HL-60/S4 treated with retinoic acid at 250 ng/mL for 4 days and 3 days (cell line): Measurements from ENCODE around the gene TLE6.
"Not testable (repeated sequence)": the region's sequence is repeated elsewhere in the genome, so short reads cannot be mapped to it uniquely, and the experiment has no call there.

Source experiments
- in situ Hi-C: fragments of 300-500 bp; cut with MboI; formaldehyde crosslinking; loops from 2 replicates; pipeline ENCODE4 v1.7.0; 2022; ENCODE audit warnings: low sequenced_read_pairs

The TLE6 gene

DNA sequence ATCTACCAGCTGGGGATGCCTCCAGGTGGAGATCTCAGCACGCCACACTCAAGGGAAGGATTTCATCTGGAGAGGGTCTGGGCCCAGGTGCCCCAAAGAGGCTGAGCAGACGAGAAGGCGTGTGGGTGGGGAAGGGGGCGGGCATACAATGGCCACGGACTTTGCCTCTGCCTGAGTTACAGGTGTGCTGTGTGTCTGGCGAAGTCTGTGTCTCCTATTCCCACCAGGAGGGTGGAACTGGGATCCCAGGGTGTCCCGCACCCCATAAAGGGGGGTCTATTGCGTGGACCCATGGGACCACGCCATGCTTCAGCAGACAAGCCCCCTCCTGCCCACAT, 48.2 kb downstream of the TLE6 start:
- in situ Hi-C loops, result no loop called here

DNA sequence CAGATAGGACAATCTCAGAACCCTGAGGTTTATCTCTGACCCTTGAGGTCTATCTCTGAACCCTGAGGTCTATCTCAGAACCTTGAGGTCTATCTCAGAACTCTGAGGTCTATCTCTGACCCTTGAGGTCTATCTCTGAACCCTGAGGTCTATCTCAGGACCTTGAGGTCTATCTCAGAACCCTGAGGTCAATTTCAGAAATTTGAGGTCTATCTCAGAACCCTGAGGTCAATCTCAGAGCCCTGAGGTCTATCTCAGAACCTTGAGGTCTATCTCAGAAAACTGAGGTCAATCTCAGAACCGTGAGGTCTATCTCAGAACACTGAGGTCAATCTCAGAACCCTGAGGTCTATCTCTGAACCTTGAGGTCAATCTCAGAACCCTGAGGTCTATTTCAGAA, 49.4 kb downstream of the TLE6 start:
- in situ Hi-C loops, result no loop called here

DNA sequence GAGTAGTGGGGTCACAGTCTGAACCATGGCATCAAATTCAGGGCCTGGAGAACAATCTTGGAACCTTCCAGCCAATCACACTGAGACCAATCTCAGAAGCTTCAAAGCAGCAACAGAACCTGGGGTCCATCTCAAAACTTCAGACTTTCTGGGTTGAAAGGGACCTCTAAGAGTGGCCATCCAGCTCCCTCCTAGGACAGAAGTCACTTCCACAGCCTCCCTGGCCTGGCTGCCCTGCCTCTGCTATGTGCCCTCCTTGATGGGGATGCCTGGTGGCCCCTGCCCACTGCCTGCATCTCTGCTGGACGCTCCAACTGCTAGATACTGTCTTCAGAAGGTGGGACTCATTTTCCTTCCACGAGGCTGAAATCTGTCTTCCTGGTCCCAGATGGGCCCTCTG, 49.9 kb downstream of the TLE6 start:
- in situ Hi-C loops, result no loop called here

DNA sequence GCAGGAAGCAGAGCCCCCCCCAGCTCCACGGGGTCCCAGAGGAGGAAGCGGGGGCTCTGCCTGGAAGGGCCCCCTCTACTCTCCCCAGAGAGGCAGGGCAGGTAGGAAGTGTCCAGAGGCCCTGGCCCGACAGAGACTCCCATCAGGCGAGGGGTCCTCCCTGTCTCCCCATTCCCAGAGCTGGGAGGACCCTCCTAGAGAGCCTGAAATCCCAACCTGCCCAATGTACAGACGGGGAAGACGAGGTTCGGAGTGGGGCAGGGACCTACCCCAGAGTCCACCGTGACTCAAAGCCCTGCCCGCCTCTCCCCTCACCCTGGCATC, 50.6 kb downstream of the TLE6 start:
- in situ Hi-C loops, result no loop called here

DNA sequence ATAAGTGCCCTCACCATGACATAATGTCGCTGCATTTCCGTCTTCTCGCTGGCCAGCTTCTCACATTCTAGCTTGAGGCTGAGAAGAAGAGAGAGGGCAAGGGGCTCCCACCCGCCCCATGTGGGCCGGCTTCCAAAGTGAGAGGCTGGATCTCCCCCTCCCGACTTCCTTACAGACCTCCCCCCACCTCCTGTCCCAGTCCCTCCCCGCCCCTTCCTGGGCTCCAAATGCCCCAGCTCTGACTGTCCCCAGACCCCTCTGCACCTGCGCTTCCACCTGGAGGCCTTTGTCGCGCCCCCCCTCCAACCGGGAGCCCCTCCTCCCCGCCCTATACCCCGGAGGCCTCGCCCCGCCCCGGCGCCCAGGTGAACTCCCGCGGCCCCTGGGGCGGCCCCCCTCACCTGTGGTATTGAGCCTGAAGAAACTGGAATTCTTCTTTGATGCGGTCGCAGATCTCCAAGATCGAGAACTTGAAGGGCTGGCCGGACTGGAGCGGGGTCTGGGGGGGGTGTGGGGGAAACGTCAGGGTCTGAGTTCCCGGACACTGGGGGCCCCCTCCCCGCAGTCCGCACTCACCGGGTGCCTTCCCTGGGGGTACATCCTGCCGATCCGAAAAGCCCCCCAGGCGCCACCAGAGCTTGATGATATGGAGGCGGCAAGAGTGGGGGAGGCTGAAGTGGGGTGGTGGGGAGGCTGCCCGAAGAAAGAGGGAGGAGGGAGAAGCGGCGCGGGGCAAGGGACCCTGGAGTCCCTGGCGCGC, 51.1 kb downstream of the TLE6 start:
- in situ Hi-C loops, result no loop called here

DNA sequence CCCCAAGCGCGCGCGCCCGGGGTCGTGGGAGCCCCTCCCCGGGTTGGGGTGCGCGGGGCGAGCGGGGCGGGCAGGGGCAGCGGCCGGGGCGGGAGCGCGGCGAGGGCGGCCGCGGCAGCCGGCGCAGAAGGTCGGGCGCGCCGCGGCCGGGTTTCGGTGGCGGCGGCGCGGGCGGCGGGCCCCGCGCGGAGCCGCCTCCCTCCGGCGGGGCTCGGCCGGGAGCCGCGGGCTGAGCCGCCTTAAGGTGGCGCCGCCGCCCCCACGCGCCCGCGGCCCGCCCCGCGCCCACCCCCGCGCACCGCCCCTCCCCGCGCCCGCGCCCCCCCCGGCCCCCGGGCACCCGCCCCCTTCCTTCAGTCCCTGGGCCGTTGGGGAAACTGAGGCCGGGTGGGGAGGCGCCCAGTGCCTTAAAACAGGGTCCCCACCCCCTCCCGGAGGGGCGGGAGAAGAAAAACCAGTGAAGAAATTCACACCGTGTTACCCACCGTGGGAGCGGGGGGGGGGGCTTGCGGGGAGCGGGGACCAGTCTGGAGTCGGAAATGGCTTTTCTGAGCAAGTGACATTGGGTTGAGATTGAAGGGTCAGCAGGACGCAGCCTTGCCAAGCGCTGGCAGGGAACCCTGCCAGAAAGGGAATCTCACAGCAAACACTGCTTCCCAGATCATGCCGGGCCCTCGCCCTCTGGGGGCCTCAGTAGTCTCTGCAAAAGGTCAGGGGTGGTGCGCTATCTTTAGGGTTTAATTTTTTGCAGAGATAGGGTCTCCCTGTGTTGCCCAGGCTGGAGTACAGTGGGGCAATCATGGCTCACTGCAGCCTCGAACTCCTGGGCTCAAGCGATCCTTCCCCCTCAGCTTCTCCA, 51.9 kb downstream of the TLE6 start, which contains the start of gene TLE2:
Gene TLE2, minus strand, starts transcription at position 216 of the 859 bp plus-strand sequence. CDS start 376 bp downstream, outside the sequence.
- in situ Hi-C loops, result no loop called here

DNA sequence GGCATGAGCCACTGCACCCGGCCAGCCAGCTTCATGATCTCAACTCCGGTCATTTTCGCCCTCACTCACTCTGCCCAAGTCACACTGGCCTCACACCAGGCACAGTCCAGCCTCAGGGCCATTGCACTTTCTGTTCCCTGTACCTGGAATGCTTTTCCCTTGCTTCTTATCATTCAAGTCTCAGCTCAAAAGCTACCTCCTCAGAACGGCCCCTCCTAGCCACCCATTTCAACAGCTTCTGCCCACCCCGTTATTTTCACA, 54.2 kb downstream of the TLE6 start:
- in situ Hi-C loops, result no loop called here

DNA sequence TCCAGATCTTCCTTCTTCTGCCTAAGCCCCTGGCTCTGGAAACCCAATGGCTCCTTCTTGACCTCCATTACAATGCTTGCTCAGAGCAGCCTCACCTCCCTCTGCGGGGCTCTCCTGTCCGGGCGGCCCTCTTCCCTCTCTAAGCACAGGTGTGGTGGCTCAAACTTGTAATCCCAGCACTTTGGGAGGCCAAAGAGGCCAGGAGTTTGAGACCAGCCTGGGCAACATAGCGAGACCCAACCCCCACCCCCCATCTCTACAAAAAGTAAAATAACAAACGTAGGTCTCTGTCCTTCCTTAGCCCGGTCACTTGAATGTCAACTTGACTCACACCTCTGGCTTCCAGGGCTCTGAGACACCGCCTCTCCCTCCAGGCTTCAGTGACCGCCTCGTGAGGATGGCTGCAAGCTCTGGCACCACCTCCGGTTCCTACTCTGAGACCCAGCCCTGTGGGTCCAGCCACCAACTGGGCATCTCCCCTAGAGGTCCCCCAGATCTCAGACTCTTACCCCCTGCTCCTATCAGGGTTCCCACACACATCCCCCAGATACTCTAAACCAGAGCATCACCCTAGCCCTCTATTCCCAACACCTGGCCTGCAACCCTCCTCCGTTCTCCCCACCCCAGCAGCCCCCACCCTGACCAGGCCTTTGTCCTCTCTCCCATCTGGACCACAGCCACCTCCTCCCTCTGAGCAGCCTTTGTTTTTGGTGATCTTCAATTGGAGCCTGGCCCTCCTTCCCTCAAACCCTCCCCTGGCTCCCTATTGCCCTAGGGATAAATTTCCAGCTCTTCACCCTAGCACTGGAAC, 56.4 kb downstream of the TLE6 start:
- in situ Hi-C loops, result no loop called here

DNA sequence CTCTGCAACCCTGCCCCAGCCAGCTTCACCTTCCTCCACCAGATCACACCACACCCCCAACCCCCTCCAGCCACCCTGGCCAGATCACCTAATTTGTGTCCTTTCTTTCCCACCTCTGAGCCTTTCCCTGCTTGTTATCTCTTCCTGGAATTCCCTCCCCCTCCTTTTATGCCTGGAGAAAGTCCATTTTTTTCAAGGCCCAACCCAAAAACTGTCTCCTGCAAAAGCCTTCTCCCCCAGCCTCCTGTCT, 57.0 kb downstream of the TLE6 start:
- in situ Hi-C loops, result no loop called here

DNA sequence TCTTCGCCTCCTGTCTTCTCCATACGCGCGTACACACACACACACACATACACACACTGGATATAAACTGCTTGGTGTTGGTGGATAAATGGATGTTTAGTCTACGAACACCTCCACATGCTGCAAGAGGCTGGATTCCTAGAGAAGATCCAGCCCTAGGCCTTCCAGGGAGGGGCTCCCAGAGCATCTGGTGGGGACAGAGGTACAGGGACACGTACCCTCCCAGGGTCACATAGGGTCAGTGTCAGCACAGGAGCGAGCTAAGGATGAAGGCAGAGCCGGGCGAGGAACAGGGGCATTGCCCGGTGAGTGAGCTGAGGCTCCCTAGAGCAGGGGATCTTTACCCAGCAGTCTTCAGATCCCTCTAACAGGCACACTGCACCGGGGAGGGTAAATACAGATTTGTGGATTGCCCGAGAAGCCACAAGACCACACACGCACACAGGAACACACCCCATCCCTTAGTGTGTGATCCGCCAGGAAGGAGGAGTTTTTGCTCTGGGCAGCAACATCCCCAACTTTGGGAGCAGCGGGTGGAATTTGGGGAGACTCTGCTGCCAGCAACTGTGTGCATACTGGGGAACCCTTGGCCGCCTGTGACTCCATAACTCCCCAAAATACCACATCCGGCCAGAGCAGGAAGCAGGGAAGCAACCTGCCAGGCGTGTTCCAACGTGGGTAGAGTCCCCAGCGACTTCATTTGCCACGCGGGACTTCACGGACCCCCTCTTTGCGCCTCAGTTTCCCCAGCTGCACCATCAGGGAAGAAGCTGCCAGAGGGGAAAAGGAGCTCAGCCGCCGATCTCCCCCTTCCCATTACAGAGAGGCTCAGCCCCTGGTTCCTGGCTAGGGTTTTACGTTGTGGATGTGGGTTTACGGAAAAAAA, 57.5 kb downstream of the TLE6 start:
- in situ Hi-C loops, result no loop called here

DNA sequence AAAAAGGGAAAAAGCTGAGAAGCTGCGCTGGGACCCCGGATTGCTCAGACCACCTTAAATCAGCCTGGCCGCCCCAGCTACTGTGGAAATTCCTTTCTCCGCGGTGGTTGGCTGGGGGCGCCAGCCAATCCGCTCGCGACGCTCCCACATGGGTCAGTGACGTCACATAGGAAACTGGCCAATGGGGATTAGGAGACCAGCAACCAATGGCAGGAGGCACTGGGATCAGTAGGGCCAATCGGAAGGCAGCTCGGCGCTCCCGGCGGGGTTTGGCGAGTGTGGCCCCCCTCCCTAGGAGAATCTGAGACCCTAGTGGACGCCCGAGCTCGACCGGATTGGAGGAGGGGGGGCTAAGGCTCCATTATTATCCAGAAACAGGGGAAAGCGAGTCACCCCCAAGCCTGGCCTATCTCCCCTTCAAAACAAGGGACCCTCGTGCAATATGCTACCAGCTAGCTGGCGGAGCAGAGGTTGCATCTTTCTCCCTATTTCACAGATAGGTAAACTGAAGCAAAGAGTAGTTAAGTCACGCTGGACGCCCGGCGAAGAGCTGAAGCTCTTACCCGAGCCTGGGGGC, 58.3 kb downstream of the TLE6 start:
- in situ Hi-C loops, result no loop called here

DNA sequence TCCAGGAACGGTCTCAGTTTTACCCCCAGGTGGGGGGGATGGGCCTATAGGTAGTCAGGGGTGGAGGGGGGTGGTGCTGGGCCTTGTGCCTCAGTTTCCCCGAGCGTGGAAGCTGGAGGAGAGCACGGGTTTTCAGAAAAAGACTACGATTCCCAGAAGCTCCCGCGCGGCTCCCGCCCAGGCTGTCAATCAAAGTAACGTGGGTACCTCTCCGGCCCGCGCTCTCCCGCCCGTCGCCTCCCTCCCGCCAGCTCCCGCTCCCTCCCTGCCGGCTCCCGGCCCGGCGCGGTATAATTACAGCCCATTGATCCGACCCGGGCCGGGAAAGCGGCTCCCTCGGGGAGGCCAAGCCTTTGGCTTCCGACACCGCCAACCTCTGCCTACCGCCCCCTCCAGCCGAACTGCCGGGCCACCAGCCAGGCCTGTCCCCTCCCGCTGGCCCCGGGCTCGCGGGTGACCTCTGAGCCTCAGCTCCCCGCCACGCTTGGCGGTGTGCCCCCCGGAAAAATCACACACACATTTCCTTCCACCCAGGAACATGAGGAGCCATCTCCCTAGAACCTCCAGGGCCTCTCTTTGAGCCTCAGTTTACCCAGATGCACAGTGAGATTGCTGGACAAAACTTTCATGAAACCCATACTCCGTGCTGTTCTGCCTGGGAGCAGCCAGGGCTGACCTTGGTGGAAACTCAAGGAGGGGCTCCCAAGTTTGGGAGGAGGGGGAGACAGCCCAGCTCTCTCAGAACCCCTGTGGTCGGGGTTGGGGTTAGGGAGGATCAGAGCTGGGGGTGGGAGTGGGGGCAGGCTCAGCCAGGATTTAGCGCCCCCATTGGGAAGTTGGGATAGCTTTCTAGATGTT, 59.0 kb downstream of the TLE6 start:
- in situ Hi-C loops, result no loop called here

DNA sequence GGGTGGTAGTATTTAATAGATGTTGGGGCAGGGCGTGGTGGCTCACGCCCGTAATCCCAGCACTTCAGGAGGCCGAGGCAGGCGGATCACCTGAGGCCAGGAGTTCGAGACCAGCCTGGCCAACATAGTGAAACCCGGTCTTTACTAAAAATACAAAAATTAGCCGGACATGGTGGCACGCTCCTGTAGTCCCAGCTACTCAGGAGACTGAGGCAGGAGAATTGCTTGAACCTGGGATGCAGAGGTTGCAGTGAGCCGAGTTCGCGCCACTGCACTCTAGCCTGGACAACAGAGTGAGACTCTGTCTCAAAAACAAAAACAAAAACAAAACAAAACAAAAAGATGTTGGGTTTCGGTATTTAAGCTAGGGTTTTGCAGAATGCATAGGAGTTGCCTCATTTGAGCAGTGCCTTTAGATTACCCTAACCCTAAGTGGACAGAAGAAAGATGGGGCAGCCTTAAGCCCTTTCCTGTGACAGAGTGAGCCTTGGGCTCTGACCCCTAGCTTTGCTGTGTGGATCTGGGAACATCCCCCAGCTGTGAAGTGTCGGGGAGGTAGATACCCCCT, 59.7 kb downstream of the TLE6 start:
- in situ Hi-C loops, result not testable (repeated sequence)

DNA sequence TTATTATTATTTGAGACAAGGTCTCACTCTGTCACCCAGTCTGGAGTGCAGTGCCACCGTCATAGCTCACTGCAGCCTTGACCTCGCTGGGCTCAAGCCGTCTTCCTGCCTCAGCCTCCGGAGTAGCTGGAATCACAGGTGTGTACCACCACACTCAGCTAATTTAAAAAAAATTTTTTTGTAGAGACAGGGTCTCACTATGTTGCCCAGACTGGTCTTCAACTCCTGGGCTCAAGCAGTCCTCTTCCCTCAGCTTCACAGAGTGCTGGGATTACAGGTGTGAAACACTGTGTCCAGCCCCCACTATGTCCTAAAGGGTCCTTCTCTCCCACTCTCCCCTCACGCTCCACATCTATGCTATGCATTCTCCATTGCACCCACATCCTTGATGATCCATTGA, 60.9 kb downstream of the TLE6 start:
- in situ Hi-C loops, result no loop called here

DNA sequence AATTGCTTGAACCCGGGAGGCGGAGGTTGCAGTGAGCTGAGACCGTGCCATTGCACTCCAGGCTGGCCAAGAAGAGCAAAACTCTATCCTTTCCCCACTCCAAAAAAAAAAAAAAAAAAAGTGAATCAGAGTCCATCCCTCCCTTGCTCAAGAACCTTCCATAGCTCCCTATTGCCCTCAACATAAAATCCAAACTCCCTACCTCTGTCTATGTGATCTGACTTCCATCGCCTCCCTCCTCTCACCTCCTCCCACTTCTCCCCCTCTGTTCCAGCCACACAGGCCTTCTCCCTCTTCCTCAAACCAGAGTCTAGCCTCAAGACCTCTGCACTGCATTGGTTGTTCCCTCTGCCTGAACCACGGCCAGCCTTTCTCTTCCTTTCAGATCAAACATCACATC, 61.8 kb downstream of the TLE6 start:
- in situ Hi-C loops, result no loop called here

DNA sequence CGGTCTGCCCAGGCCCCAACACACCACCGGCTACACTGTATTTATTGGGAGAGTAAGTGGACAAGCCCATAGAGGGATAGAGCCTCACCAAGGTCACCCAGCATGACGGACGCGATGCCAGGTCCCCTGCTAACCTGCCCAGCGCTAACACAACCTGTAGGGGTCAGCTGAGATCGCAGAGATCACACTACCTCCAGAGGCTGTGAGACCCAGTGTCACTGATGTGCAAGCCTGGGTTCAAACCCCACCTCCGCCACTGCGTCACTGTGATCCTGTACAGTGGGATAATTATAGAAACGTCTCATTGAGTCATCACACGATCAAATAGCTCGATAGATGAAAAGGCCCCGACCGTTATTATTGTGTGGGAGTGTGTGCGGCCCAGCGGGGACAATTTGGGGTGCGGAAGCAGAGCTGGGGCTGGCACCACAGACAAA, 62.3 kb downstream of the TLE6 start:
- in situ Hi-C loops, result no loop called here

DNA sequence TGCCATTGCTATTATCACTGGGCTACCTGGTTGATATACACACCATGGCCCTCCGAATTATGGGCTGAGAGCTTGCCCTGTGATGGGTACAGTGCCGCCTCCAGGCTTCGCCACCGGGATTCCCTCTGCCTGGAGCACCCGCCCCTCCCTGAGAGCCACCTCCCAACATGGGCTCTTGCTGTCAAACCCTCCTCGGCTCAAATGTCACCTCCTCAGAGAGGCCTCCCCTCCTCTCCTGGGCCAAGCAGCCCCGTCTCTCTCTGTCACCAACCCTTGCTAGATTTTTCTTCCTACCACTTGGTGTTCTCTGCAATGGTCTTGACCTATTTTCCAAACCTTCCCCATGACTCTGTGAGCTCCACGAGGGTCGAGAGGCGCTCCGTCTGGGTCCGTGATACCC, 64.0 kb downstream of the TLE6 start:
- in situ Hi-C loops, result no loop called here

DNA sequence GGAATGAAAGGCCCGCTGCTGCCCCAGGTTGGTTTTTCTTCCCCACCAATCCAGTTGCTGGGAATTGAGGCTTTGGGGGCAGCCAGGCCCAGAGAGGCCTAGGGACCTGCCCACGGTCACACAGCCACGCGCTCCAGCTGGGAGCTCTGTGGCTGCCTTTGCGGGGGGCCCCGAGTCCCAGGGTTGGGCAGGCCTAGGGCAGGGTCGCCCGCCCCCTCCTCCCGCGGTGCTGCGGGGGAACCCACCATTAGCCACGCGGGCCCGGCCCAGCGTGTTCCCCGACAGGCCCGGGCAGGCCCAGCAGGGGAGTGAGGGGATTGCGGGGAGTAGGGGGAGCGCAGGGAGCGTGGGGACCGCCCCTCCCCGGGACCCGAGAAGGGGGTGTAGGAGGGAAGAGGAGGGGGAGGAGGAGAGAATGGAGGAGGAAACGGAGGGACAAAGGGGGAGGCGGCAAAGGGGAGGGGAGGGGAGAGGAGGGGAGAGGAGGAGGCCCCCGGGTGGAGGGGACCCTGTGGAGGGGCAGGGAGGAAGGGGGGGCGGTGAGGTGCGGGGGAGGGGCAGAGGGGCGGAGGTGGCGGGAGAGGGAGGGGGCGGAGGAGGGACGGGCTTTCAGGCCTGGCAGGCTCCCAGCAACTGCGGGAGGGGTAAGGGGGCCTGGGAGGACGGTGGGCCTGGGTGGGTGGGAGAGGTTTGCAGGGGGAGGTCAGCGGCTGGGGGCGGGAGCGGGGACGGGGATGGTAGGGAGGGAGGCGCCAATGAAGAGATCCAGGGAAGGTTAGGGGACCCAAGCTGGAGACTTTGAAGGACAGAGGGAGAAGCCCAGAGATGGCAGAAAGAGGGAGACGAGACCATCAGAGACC, 64.6 kb downstream of the TLE6 start:
- in situ Hi-C loops, result no loop called here
